NCI-H69 (cell line): ENCODE measurements around the gene PCGF3.
A peak's percentile ranks its signal among the peaks of the same experiment; 100 is the strongest.
"Not testable (repeated sequence)": the region's sequence is repeated elsewhere in the genome, so short reads cannot be mapped to it uniquely, and the experiment has no call there.

Source experiments
- DNase-seq: peaks from one replicate; lab custom pipeline; 2025; lab: John Stamatoyannopoulos, UW

PCGF3 gene

GRCh38 chr4:668219-668618 lies 37.4 kb upstream of the PCGF3 start:
- not testable (repeated sequence) for DNase-seq

- not testable (repeated sequence) for DNase-seq
Measured at GRCh38 chr4:669806-670559, 35.6 kb upstream of the PCGF3 start.

- no peak for DNase-seq
Measured at GRCh38 chr4:671769-672168, 33.9 kb upstream of the PCGF3 start.

- DNase-seq = peak; percentile 23
Measured at GRCh38 chr4:673349-674091, 32.1 kb upstream of the PCGF3 start.

GRCh38 chr4:674172-675035 lies 31.2 kb upstream of the PCGF3 start, which contains the start of the genes ATP5ME and MYL5:
TSS of gene ATP5ME (minus strand) at chr4:674276. CDS start at chr4:674247, 29 bp downstream.
TSS of gene MYL5 (plus strand) at chr4:674542. CDS start at chr4:678027, 3,485 bp downstream.
- peak; percentile 92 for DNase-seq

- no peak for DNase-seq
Measured at GRCh38 chr4:675036-675882, 30.4 kb upstream of the PCGF3 start.

- DNase-seq = no peak
Measured at GRCh38 chr4:675980-676870, 29.4 kb upstream of the PCGF3 start.

GRCh38 chr4:676871-677235 lies 28.8 kb upstream of the PCGF3 start:
- DNase-seq = no peak

- peak; percentile 63 for DNase-seq
Measured at GRCh38 chr4:677431-678293, 28.0 kb upstream of the PCGF3 start.

GRCh38 chr4:678331-679103 lies 27.1 kb upstream of the PCGF3 start:
- DNase-seq = no peak

- no peak for DNase-seq
Measured at GRCh38 chr4:679104-679481, 26.5 kb upstream of the PCGF3 start.

GRCh38 chr4:679629-680028 lies 26.0 kb upstream of the PCGF3 start:
- DNase-seq = no peak

- DNase-seq = no peak
Measured at GRCh38 chr4:680091-680490, 25.5 kb upstream of the PCGF3 start.

GRCh38 chr4:680551-680927 lies 25.1 kb upstream of the PCGF3 start:
- DNase-seq = no peak

GRCh38 chr4:680928-681645 lies 24.5 kb upstream of the PCGF3 start:
- DNase-seq = peak; percentile 51

GRCh38 chr4:681736-682451 lies 23.7 kb upstream of the PCGF3 start:
- peak; percentile 87 for DNase-seq

GRCh38 chr4:682490-683172 lies 23.0 kb upstream of the PCGF3 start:
- no peak for DNase-seq
